HepG2 (cell line): ENCODE results near the gene TTC39B. TPM values are rescaled to one million over a fixed set of nuclear protein-coding genes. Genes with fewer than 3 reads are reported as not detected.

Source experiments
- ATAC-seq: fragments of 200-7000 bp; cut with Tn5 transposase; 3 replicates; pipeline ENCODE4 v1.9.1; 2020; ENCODE audit warnings: mild to moderate bottlenecking, moderate library complexity
- BruUV-seq: library from RNA; stranded (reverse); fragments of 400-500 nt; replicated peaks from 2 replicates; lab custom pipeline; 2021; lab: Mats Ljungman, UMichigan
- CTCF ChIA-PET: fragments of 300-600 bp; formaldehyde crosslinking; extraction: SDS; loops from one replicate; lab custom pipeline; 2021; ENCODE audit warnings: low total read pairs, inconsistent platforms, low intra/inter-chr PET ratio; lab: Yijun Ruan, JAX
- POLR2A ChIA-PET: fragments of 350-600 bp; sonication (Branson Sonifier 250); formaldehyde crosslinking; loops from one replicate; lab custom pipeline; 2020; ENCODE audit warnings: antibody characterized with exemption, inconsistent platforms; lab: Yijun Ruan, JAX
- DNase-seq: peaks from one replicate; pipeline ENCODE4 v3.0.0-alpha.2; 2015; ENCODE audit warnings: low spot score
- FAIRE-seq: peaks from 3 replicates; lab custom pipeline; 2011; peaks lifted over from hg19 to GRCh38; lab: Jason Lieb, UNC
- H2AFZ ChIP-seq: one replicate; pipeline ENCODE4 v1.6.1; 2011; ENCODE audit warnings: low read length, inconsistent platforms
- H3K27ac ChIP-seq: fragments of 300-600 bp; 3 replicates; pipeline ENCODE4 v1.8.0; 2011; ENCODE audit warnings: mixed run types, mild to moderate bottlenecking, mixed read lengths, low read length, inconsistent platforms; ENCODE audit not compliant: insufficient read depth; ENCODE audit errors: extremely low read length
- H3K27me3 ChIP-seq, 2 experiments: fragments of 200-600 bp in 1 of 2; 2 replicates in 1 of 2; 3 replicates in 1 of 2; pipeline versions ENCODE4 v1.6.0 to v1.8.0; 2011; ENCODE audit warnings: low read length in 2 of 2, mild to moderate bottlenecking in 2 of 2, moderate library complexity in 2 of 2, inconsistent platforms in 1 of 2; ENCODE audit not compliant: insufficient read depth in 2 of 2, control insufficient read depth in 1 of 2
- H3K36me3 ChIP-seq, 2 experiments: fragments of 200-600 bp in 1 of 2; replicated peaks in 1 of 2; 2 replicates in 1 of 2; 3 replicates in 1 of 2; pipeline versions ENCODE4 v1.5.1 to v1.8.0; 2011; ENCODE audit warnings: low read length in 2 of 2, inconsistent platforms in 1 of 2; ENCODE audit not compliant: insufficient read depth in 2 of 2, control insufficient read depth in 1 of 2
- H3K4me1 ChIP-seq: 2 replicates; pipeline ENCODE4 v1.5.1; 2012; ENCODE audit warnings: low read length, inconsistent platforms; ENCODE audit not compliant: insufficient read depth
- H3K4me2 ChIP-seq: 2 replicates; pipeline ENCODE4 v1.6.0; 2011; ENCODE audit warnings: low read depth, low read length, inconsistent platforms
- H3K4me3 ChIP-seq, 3 experiments: fragments of 200-600 bp in 1 of 3; sonication (generic), shearing (Covaris generic) in 1 of 3; replicated peaks in 1 of 3; 2 replicates each; pipeline ENCODE4 v1.5.1; 2011 to 2016; ENCODE audit warnings: low read length in 3 of 3, inconsistent platforms in 2 of 3, low read depth in 2 of 3, mild to moderate bottlenecking in 2 of 3, control low read depth in 1 of 3, mixed read lengths in 1 of 3; ENCODE audit not compliant: insufficient read depth in 1 of 3
- H3K79me2 ChIP-seq: one replicate; pipeline ENCODE4 v1.6.1; 2011; ENCODE audit warnings: low read length, inconsistent platforms; ENCODE audit not compliant: insufficient read depth
- H3K9ac ChIP-seq: 2 replicates; pipeline ENCODE4 v1.6.0; 2011; ENCODE audit warnings: mild to moderate bottlenecking, low read depth, low read length, inconsistent platforms; ENCODE audit not compliant: insufficient read depth
- H3K9me3 ChIP-seq: 2 replicates; pipeline ENCODE4 v1.5.1; 2012; ENCODE audit warnings: mild to moderate bottlenecking, low read length
- H4K20me1 ChIP-seq: 2 replicates; pipeline ENCODE4 v1.6.0; 2011; ENCODE audit warnings: inconsistent platforms, mild to moderate bottlenecking, low read length, moderate library complexity; ENCODE audit not compliant: insufficient read depth
- ATF3 ChIP-seq: sonication (generic); formaldehyde crosslinking; IDR thresholded peaks from 2 replicates; pipeline ENCODE4 v1.4.0; 2020; ENCODE audit warnings: missing genetic modification reagents
- CAMTA2 ChIP-seq: sonication (generic); formaldehyde crosslinking; IDR thresholded peaks from 2 replicates; pipeline ENCODE4 v1.4.0; 2020; ENCODE audit warnings: mild to moderate bottlenecking, missing genetic modification reagents, borderline replicate concordance
- CBX2 ChIP-seq, 2 experiments: fragments of 200-600 bp in 1 of 2; sonication (generic); formaldehyde crosslinking in 1 of 2; IDR thresholded peaks; 2 replicates each; pipeline versions ENCODE4 v1.7.0 to v1.8.1; 2018 to 2022; ENCODE audit warnings: low read depth in 2 of 2, low read length in 1 of 2, mild to moderate bottlenecking in 1 of 2, missing genetic modification reagents in 1 of 2
- CENPT ChIP-seq: sonication (generic); formaldehyde crosslinking; IDR thresholded peaks from 2 replicates; pipeline ENCODE4 v1.8.0; 2022; ENCODE audit warnings: low read depth, mild to moderate bottlenecking, moderate library complexity, missing genetic modification reagents
- CHCHD3 ChIP-seq: sonication (generic); formaldehyde crosslinking; IDR thresholded peaks from 2 replicates; pipeline ENCODE4 v1.8.0; 2022; ENCODE audit warnings: mild to moderate bottlenecking, missing genetic modification reagents, moderate library complexity
- ETV5 ChIP-seq: IDR thresholded peaks from 2 replicates; pipeline ENCODE4 v1.6.1; 2018; ENCODE audit warnings: missing biosample characterization, missing genetic modification reagents, inconsistent platforms, borderline replicate concordance
- KDM2A ChIP-seq: sonication (generic); formaldehyde crosslinking; IDR thresholded peaks from 2 replicates; pipeline ENCODE4 v1.4.0; 2020; ENCODE audit warnings: low read depth, missing genetic modification reagents, borderline replicate concordance
- NPAS2 ChIP-seq: sonication (generic); formaldehyde crosslinking; IDR thresholded peaks from 2 replicates; pipeline ENCODE4 v1.8.0; 2022; ENCODE audit warnings: mild to moderate bottlenecking, missing genetic modification reagents, borderline replicate concordance
- PAWR ChIP-seq: sonication (generic); formaldehyde crosslinking; IDR thresholded peaks from 2 replicates; pipeline ENCODE4 v1.4.0; 2020; ENCODE audit warnings: missing genetic modification reagents, mild to moderate bottlenecking, borderline replicate concordance
- PAX8 ChIP-seq: sonication (generic); formaldehyde crosslinking; IDR thresholded peaks from 2 replicates; pipeline ENCODE4 v1.8.0; 2022; ENCODE audit warnings: mild to moderate bottlenecking, missing genetic modification reagents, borderline replicate concordance
- ZKSCAN1 ChIP-seq: fragments of 150-350 bp; IDR thresholded peaks from 2 replicates; pipeline ENCODE4 v1.6.1; 2014; ENCODE audit warnings: low read length
- ZNF512B ChIP-seq: sonication (generic); formaldehyde crosslinking; IDR thresholded peaks from 2 replicates; pipeline ENCODE4 v1.5.1; 2020; ENCODE audit warnings: missing genetic modification reagents, mild to moderate bottlenecking, borderline replicate concordance
- ZNF670 ChIP-seq: sonication (generic); formaldehyde crosslinking; IDR thresholded peaks from 2 replicates; pipeline ENCODE4 v1.8.0; 2022; ENCODE audit warnings: mild to moderate bottlenecking, missing genetic modification reagents, borderline replicate concordance
- ZNF878 ChIP-seq: sonication (generic); formaldehyde crosslinking; IDR thresholded peaks from 2 replicates; pipeline ENCODE4 v1.8.1; 2023; ENCODE audit warnings: mild to moderate bottlenecking, missing genetic modification reagents, moderate library complexity
- ZXDC ChIP-seq: sonication (generic); formaldehyde crosslinking; IDR thresholded peaks from 2 replicates; pipeline ENCODE4 v1.5.0; 2020; ENCODE audit warnings: mild to moderate bottlenecking, missing genetic modification reagents
- WGBS: methylation state at CpG from one replicate; pipeline ENCODE4 v1.1.6; 2017; ENCODE audit warnings: low lambda C conversion rate; 5-methylcytosine and 5-hydroxymethylcytosine counted together
- in situ Hi-C: cut with HindIII; loops from 2 replicates; pipeline ENCODE4 v1.10.0; 2017; ENCODE audit warnings: low pct_unique_long_range_greater_than_20kb; ENCODE audit not compliant: extremely low pct_ligation_motif_present
- intact Hi-C: fragments of 100-400 bp; cut with micrococcal nuclease; formaldehyde crosslinking; loops from one replicate; pipeline ENCODE4 v1.10.0; 2022; ENCODE audit not compliant: unreplicated experiment
- polyA plus RNA-seq, 8 experiments: library from polyadenylated mRNA; depleted of rRNA in 3 of 8; stranded (reverse) in 7 of 8; unstranded in 1 of 8; fragments of >200 nt; fragmentation: Illumina TruSeq in 4 of 8; extraction: Trizol in 4 of 8; gene quantifications; 2 replicates each; pipeline versions ENCODE4 v1.2.1 to v1.2.3, GENCODE V29; 2011 to 2016; ENCODE audit warnings: low read depth in 4 of 8, missing spikeins in 1 of 8, mixed read lengths in 1 of 8; ENCODE audit not compliant: insufficient read depth in 1 of 8
- total RNA-seq, 5 experiments: library from RNA; depleted of rRNA; stranded (reverse); fragments of >200 nt; fragmentation: Illumina TruSeq; extraction: Trizol; gene quantifications; 2 replicates each; pipeline ENCODE4 v1.2.3, GENCODE V29; 2016; ENCODE audit warnings: low read depth in 1 of 5

The TTC39B gene
- total and polyA plus RNA-seq, 2 of the 13 experiments (the other 11 are each of a cell fraction or from before 2014, with no cell fraction given) = 14.3 to 19.4 TPM

- POLR2A ChIA-PET = no interaction called here
- H3K27me3 ChIP-seq = no peaks in the 10 kb centered on the region
Measured at GRCh38 chr9:15308511-15308910, 1.5 kb upstream of the TTC39B start.

More at GRCh38 chr9:15308511-15308910, 1.5 kb upstream of the TTC39B start:
- TF ChIP-seq PAWR (no peak), PAX8 (no peak), ZKSCAN1 (no peak), CHCHD3 (CRISPR knock-in tag) (no peak), ZNF670 (CRISPR knock-in tag) (no peak), CAMTA2 (CRISPR knock-in tag) (no peak), CBX2 (IDR thresholded peaks at IDR 0.05; ENCODE audit: low read depth, low read length) (no peak), CBX2 (CRISPR knock-in tag; IDR thresholded peaks at IDR 0.05; ENCODE audit: low read depth) (no peak), NPAS2 (CRISPR knock-in tag) (no peak), ZNF878 (no peak), ATF3 (CRISPR knock-in tag) (no peak), CENPT (CRISPR knock-in tag) (no peak), ZNF512B (no peak), ETV5 (CRISPR knock-in tag) (no peak), KDM2A (no peak), ZXDC (CRISPR knock-in tag) (no peak)
- WGBS = 68% methylated on average over 1 of the region's 1 CpG
- H3K4me2 ChIP-seq = no peak overlapping the region
- peaks cover 23% of the 10 kb centered on the region for H3K79me2 ChIP-seq
- in situ Hi-C loops = no loop called here
- H3K27ac ChIP-seq = no peak overlapping the region
- no peak for FAIRE-seq
- H3K4me3 ChIP-seq = no peak overlapping the region
- H3K36me3 ChIP-seq = no peaks in the 10 kb centered on the region
- no peak overlapping the region for H2AFZ ChIP-seq
- no peak for DNase-seq
- intact Hi-C loops = no loop called here
- peaks cover 34% of the 10 kb centered on the region for H3K4me1 ChIP-seq
- ATAC-seq = no peak
- no peaks in the 10 kb centered on the region for H3K9me3 ChIP-seq
- H4K20me1 ChIP-seq = no peaks in the 10 kb centered on the region
- CTCF ChIA-PET = no interaction called here
- no TSS peak for BruUV-seq
- no peak overlapping the region for H3K9ac ChIP-seq
